IMR-90 (cell line): ENCODE measurements around the gene FOXL2NB.

Source experiments
- CHD1 ChIP-seq: IDR thresholded peaks from 2 replicates; pipeline ENCODE4 v1.6.1; 2012; ENCODE audit warnings: low read depth, low read length, improper control_type of control experiment
- CTCF ChIP-seq: conservative IDR thresholded peaks from 2 replicates; pipeline ENCODE4 v1.5.1; 2012; ENCODE audit warnings: mild to moderate bottlenecking, low read depth, low read length, improper control_type of control experiment
- ELK1 ChIP-seq: fragments of 150-350 bp; IDR thresholded peaks from 2 replicates; pipeline ENCODE4 v1.6.1; 2016; ENCODE audit warnings: low read depth, mild to moderate bottlenecking, low read length, moderate library complexity, borderline replicate concordance
- FOS ChIP-seq: fragments of 150-350 bp; IDR thresholded peaks from 2 replicates; pipeline ENCODE4 v1.6.1; 2016; ENCODE audit warnings: low read depth, low read length
- POLR2A ChIP-seq: IDR thresholded peaks from 2 replicates; pipeline ENCODE4 v1.6.1; 2012; ENCODE audit warnings: mild to moderate bottlenecking, low read depth, low read length
- RCOR1 ChIP-seq: IDR thresholded peaks from 2 replicates; pipeline ENCODE4 v1.6.1; 2012; ENCODE audit warnings: mild to moderate bottlenecking, low read length, improper control_type of control experiment; ENCODE audit not compliant: insufficient replicate concordance
- SMC3 ChIP-seq: fragments of 150-350 bp; IDR thresholded peaks from 2 replicates; pipeline ENCODE4 v1.6.1; 2016; ENCODE audit warnings: low read depth, mild to moderate bottlenecking, antibody characterized with exemption, low read length, moderate library complexity

GRCh38 chr3:138964264-138964663 lies 17.2 kb downstream of the FOXL2NB start:
- TF ChIP-seq ELK1 (no peak), CTCF (no peak), RCOR1 (no peak), POLR2A (no peak), FOS (no peak), CHD1 (no peak), SMC3 (no peak)
